ENCODE data around the gene COMP.
"Not testable (repeated sequence)": the region's sequence is repeated elsewhere in the genome, so short reads cannot be mapped to it uniquely, and the experiment has no call there.

Gene COMP

GRCh38 chr19:18745012-18745735, 45.9 kb downstream of the COMP start:
- DNase-seq, result no peak

GRCh38 chr19:18743784-18744418, 47.2 kb downstream of the COMP start:
- DNase-seq, result no peak

- DNase-seq, result no peak
Observed at GRCh38 chr19:18742838-18743783, 48.0 kb downstream of the COMP start.

GRCh38 chr19:18742324-18742723, 48.8 kb downstream of the COMP start:
- DNase-seq, result no peak

GRCh38 chr19:18741124-18742121, 49.7 kb downstream of the COMP start:
- no peak for DNase-seq

GRCh38 chr19:18738961-18739690, 52.0 kb downstream of the COMP start:
- no peak for DNase-seq

- no peak for DNase-seq
Observed at GRCh38 chr19:18737954-18738351, 53.2 kb downstream of the COMP start.

GRCh38 chr19:18737337-18737953, 53.7 kb downstream of the COMP start:
- no peak for DNase-seq

- DNase-seq, result no peak
Observed at GRCh38 chr19:18736415-18737336, 54.4 kb downstream of the COMP start.

- no peak for DNase-seq
Observed at GRCh38 chr19:18735752-18736151, 55.4 kb downstream of the COMP start.

GRCh38 chr19:18735324-18735723, 55.8 kb downstream of the COMP start:
- no peak for DNase-seq

GRCh38 chr19:18733762-18734332, 57.3 kb downstream of the COMP start:
- not testable (repeated sequence) for DNase-seq

GRCh38 chr19:18733196-18733647, 57.9 kb downstream of the COMP start:
- DNase-seq, result no peak
